GM19438 (cell line): Measurements from ENCODE around the gene ZFP62.
"Not testable (repeated sequence)": the region's sequence is repeated elsewhere in the genome, so short reads cannot be mapped to it uniquely, and the experiment has no call there.

Source experiments
- ATAC-seq: cut with Tn5 transposase; IDR thresholded peaks from one replicate; pipeline ENCODE4 v1.9.1; 2021; ENCODE audit warnings: low read depth; ENCODE audit not compliant: unreplicated experiment

ZFP62 gene

DNA sequence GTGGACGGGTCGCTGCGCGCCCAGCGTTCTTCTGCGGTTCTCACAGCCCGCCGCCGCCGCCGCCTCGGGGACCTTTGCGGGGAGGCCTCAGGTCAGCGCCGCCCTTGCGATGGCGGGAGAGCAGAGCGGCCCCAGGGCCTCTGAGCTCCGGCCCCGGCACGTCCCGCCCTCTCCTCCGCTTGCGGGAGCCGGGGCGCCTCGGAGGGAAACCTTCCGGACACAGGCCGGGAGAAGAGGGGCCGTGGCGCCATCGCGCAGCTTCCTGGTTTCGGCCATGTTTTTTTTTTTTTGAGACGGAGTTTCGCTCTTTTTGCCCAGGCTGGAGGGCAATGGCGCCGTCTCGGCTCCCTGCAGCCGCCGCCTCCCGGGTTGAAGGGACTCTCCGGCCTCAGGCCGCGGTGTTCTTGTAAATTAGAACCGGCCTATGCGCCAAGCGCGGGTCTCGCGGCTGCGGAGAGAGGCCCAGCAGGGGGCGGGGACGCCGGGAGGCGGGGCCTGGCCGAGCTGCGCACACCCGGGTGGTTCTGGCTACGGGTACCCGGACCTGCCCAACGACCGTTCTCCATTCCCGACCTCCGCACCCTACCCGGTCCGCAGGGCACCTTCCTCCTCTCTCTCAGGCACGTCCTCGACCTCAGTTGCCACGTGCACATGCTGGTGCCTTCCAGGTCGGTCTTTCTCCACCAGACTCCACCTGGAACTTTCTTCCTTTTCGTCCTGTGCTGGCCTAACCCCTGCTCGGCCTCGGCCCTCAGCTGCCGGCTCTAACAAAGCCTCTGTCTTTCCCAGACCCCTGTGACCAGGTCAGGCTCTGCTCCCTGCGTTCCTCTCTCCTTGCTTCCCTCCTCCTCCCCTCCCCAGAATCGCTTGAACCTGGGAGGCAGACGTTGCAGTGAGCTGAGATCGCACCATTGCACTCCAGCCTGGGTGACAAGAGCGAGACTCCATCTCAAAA is 29.7 kb downstream of the ZFP62 start:
- peak; percentile 77 for ATAC-seq

DNA sequence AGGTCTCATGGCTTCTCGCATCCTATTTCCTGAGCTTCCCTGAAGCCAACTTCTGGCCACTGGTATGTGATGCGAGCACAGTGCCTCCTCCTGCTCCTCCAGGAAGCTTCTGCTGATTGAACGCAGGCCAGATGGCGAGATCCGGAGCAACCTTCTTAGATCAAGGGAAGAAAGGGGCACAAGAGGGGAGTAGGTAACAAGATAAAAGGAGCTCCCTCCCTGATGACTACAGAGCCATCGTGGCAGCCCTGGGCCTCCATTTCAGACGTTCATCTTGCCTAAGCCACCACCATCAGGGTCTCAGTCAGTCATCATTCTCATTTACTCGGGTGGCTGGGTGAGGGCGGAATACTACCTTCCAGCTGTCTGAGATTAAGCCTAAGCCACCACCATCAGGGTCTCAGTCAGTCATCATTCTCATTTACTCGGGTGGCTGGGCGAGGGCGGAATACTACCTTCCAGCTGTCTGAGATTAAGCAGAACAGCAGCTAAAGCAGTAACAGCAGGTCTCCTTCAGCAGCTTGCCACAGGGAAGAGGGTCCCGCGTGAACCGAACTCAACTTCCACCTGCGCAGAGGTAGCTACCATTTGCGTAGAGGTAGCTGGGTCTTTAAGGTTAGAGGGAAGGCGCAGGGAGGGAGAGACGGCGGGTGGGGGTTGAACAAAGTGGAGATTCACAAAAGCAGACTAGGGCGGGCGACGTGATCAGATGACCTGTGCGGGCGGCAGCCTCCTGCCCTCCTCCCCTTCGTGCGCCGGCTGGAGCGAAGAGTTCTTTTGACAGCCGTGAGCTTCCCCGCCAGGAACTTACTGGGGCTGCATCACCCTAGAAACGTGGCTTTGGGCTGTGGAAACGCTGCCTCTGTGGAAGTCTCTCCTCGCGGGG is 30.6 kb downstream of the ZFP62 start:
- ATAC-seq, result peak; percentile 39

DNA sequence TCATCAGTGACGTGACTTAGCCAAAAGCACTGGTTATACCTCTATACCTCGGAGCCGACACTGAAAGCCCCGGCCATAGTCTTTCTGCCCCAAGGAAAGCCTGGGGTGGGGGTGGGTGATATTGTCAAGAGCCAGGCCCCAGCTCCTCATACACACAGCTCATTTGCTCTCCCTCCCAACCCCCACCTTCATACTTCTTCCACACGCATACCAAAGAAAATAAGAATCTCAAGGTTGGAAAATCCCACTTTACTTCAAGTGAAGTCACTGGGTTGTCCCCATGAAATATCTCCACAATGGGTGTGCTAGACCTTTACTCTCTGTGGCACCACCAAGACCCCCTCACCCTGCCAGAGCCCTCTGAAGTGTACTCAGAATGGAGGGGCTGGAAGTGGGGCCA is 31.4 kb downstream of the ZFP62 start:
- ATAC-seq, result no peak

DNA sequence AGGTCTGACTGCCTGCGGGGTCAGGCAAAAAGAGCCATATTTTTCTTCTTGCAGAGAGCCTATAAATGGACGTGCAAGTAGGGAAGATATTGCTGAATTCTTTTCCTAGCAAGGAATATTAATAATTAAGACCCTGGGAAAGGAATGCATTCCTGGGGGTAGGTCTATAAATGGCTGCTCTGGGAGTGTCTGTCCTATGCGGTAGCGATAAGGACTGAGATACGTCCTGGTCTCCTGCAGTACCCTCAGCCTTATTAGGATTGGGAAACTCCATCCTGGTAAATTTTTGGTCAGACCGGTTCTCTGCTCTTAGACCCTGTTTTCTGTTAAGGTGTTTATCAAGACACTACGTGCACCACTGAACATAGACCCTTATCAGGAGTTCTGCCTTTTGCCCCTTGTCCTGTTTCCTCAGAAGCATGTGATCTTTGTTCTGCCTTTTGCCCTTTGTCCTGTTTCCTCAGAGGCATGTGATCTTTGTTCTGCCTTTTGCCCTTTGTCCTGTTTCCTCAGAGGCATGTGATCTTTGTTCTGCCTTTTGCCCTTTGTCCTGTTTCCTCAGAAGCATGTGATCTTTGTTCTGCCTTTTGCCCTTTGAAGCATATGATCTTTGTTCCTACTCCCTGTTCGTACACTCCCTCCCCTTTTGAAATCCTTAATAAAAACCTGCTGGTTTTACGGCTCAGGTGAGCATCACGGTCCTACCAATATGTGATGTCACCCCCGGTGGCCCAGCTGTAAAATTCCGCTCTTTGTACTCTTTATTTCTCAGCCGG is 32.1 kb downstream of the ZFP62 start:
- ATAC-seq, result not testable (repeated sequence)

DNA sequence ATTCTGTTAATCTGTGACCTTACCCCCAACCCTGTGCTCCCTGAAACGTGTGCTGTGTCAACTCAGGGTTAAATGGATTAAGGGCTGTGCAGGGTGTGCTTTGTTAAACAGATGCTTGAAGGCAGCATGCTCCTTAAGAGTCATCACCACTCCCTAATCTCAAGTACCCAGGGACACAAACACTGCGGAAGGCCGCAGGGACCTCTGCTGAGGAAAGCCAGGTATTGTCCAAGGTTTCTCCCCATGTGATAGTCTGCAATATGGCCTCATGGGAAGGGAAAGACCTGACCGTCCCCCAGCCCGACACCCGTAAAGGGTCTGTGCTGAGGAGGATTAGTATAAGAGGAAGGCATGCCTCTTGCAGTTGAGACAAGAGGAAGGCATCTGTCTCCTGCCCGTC is 33.7 kb downstream of the ZFP62 start:
- ATAC-seq, result not testable (repeated sequence)

DNA sequence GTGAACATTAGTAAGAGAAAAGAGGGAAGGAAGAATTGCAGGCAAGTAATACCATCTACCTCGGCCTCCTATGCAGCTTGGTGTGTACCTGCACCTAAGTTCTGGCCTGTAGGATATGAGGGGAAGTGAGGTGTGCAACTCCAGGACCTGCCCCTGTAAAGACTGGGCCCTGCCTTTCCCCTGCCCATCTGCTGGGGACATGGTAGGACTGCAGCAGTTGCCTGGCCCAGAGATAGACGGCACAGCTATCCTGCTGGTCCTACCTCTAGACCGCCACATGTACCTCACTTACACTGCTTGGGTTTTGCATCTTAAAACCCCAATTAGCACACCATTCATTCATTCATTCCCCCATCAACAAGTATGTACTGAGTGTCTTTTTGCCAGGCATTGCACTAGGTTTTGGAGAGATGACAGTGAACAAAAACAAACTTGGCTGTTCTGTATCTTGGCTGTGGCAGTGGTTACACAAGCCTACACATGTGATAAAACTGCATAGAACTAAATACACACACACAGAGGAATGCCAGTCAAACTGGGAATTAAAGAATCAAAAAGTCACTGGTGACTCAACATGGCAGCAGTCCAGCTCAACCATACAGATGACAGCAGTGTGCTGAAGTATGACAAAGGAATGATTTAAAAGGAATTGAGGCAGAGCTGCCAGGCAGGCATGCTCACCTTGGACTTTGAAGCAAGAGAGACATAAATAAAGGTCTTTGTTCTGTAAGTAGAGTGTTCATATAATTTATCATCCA is 35.1 kb downstream of the ZFP62 start:
- ATAC-seq, result no peak

DNA sequence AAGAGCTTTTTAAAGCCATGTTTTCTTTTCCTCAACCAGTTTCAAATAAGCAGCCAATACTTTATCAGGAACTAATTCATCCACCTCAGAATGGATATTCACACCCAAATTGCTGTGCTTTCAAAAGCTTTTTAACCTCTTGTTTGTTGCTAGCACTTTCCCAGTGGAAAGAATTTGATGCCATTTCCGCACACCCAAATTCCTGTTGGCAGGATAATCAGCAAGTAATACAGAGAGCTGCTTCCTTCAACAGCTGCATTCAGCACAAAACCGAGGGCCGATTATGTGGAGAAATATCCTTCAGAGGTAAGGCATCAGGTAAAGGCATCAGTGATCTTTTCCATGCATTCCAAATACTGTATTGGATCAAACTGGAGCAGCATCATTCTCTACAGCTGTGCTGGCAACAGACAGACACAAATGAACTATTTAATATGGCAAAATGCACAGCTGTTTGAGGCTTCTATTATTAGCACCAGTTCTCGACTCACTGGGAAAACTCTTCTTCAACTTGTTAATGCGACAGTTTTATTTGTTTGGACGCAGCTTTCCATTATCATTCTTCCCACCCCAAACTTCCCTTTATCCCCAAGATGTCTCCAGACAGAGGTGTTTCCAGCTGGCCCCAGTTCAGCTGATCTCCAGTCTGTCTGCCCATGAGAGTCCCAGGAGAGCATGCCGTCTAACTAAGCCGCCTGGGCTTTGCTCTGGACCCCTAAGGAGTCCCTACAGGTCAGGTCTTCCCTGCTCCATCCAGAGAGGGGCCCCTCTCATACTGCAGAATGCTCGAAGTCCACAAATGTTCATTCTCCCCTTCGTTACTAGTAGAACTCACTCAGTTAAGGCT is 36.2 kb downstream of the ZFP62 start:
- ATAC-seq, result no peak

DNA sequence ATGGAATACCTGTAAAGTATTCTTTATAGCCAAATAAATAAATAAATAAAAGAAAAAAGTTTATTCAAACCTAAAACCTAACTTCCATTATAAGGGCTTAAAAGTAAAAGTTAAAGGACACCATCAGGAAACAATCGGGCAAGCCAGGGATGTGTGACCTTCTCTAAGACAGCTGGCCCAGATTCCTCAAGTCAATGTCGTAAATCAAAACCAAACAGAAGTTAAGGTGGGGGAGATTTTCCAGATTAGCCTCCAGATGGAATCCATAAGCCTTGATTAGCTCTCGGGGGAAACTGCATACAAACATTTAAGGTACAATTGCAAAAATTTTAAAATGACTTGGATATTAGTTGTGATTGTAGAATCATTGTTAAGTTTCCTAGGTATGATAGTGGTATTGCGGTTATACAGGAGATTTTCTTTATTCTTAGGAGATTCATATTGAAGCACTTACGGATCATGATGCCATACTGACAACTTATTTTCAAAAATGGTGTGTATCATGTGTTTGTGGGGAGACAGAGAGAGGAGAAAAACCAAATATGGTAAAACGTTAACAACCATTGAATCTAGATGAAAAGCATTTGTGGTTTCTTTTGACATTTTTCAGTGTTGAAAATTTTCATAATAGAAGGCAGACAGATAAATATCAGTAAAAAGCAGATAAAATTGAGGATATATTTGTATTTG is 37.0 kb downstream of the ZFP62 start:
- no peak for ATAC-seq

DNA sequence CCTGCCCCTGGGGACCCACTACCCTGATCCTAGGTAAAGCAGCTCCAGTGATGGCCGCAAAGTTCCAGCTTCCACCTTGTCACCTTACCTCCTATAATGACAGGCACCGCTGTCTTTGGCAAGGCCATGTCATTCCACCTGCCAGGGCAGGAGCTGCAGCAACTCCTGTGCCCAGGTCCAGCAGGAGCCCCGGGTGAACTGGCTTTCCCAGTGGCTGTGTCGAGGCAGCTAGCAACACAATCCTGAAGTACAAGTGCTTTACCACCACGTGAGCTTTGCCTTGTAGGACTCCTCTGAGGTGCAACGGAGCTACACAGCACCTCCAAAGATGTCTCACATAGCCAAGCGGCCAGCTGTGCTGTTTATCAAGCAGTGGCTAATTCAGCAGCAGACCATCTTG is 37.7 kb downstream of the ZFP62 start:
- ATAC-seq, result no peak

DNA sequence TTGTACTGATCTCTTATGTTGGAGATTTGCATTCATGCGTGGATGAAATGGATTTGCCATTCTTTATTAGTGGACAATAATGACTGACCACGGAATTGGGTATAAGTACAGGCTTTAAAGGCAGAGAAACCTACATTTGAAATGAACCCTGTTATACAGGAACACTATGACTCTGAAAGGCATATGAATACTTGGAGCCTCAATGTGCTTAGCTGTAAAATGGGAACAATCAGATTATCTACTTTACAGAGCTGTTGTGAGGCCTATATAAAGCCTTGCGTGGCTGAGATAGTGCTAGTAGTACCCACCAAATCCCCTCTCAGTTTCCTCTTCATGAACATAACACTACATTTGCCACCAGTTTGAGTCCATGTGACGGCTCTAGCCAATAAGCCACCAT is 39.5 kb downstream of the ZFP62 start:
- no peak for ATAC-seq

DNA sequence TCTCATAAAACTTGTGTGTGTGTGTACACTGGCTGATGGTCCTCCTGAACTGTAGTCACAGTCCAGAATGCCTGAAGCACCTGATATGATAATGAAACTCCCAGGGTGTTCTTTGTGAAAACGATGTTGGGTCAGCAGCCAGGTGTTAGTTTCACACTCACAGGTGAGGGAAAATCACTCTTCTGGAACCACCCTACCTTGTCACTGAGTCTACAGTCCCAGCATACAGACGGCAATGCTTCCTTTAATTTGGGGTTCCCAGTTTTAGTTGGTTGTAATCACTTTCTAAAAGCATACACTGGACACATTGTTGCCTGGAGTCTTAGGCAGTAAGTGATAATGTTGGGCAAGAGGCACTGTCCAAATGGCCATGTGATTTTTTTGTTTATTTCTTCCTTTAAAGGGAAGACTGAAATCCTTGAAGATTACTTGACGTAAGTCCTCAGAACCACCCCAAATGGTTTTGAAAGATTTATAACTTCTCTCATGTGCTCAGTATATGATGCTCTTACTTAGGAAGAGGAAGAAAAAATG is 40.2 kb downstream of the ZFP62 start:
- ATAC-seq, result peak; percentile 64

DNA sequence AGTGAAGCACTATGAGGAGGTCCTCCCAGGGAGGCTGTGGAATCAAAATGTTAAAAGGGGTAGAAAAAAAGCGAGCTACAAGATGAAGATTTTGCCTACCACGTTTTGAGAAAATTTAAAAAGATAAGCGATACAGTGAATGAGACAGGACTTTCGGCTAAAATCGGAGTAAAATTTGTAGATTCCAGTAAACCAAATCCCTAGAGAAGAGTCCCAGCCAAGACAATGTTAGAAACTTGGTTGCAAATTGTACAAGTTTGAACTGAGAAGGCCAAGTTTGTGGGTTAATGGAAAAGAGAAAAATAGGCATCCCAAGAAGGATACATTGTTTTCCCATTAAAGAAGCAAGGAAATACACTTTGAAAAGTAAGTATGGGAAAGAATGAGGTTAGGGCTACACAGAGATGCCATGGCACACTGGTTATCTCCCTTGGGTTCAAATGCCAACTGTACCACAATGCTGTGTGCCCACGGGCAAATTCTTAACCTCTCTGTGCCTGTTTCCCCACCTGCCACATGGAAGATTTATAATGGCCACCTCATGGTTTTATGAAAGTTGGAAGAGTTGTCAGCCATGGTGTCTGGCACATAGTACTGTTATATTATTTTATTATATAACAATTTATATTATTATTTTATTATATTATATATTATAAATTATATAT is 42.3 kb downstream of the ZFP62 start:
- no peak for ATAC-seq

DNA sequence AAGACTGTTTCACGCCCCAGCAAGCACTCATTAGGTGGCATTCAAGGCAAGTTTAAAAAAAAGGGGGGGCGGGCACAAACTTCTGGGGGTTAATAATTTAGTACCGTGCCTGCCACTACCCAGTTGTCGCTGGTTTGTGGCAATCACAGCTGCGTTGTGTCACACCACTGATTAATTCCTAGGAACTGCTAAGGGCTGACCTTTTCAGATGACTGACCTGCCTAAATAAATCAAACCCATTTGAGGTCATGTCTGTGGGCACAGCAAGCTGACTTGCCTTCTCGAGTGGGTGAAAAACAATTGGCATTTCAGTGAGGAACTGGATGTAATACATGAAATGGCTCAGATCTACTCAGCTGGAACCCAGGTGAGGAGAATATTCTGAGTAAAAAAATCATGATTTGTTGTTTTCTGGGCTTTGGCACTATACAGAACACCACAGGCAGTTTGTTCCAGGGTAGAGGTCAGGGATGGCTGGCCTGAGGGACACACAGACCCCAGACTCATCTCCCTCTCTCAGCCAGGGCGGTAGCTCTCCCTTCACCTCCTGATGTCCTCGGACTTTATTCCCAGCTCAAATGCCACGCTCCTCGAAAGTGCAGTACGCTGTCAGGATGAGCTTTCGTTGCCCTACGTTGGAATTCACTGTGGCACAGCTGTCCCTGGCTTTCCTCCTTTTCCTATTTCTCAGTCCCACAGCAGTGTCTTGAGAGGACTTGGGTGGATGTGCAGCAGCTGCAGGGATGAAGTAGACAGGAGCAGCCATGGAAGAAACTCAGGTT is 43.0 kb downstream of the ZFP62 start:
- ATAC-seq, result no peak

DNA sequence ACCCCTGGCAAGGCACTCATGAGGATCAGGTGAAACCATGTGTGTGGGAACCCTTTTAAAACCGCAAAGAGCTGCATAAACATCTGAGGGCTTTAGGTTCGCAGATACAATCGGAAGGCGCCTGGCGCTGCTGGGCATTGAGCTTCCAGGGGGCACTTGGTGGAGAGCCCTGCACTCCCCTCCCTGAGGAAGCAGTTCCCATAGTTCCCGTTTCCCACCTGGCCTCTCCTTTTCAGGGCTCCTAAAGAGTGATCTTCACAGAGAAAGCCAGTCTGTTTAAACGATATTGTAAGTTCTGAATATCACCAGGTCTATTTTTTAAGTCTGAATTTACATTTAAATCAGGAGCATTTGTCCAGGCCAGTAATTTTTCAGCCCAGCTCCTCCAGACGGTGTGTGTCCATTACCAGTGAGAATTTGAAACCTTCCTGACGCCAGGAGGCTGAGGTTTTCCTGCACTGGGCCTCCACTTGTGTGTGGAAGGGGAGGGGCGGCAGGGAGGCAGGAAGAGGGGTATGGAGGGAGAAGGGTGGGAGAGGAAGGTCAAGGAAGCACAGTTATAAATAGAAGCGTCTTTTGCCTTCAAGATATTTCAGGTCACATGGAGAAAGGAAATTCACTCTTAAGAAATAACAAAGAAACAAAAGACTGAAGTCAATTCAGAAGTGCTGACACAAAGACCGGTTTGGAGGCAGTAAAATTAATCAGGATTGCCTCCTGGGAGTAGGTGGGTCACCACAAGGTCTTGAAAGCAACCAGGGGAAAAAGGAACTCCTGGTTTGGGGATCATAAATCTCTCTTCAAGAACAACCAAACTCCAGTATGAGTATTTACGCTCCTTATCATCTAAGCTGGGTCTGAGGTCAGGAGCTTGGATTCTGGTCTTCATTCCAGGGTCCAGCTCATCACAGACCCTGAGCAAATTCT is 44.2 kb downstream of the ZFP62 start:
- no peak for ATAC-seq

DNA sequence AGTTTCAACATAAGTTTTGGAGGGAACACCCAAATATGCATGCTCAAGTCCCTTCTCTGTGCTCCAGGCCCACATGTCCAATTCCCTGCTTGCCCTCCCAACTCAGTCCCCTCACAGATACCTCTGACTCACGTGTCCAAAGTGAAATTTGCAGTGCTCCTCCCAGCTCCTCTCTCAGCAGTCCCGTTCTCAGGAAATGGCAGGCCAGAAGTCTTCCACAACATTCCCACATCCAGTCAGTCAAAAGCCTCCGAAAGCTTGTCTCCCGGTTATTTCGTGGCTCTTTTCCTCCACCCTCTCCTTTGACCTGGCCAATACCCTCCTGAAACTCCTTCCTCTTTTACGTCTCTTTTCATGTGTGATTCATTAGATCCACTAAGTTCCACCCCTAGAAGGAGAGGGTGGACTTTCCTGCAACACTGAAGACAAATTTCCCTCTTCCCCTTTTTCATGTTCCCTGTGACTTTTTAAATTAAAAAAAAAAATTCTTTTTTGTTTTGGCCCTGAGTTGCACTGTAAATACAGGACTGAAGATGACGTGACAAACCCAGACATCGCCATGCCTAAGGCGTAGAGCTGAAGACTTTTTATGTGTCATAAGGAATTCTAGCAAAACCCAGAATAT is 45.7 kb downstream of the ZFP62 start:
- no peak for ATAC-seq
